Natural killer cell (primary cell): ENCODE data around the gene CHMP4A. TPM values are rescaled to one million over a fixed set of nuclear protein-coding genes. Genes with fewer than 3 reads are reported as not detected.
A peak's percentile ranks its signal among the peaks of the same experiment; 100 is the strongest.

Experiments
- ATAC-seq, 3 donors: fragments of 150-1000 bp in 2 of 3; fragments of 200-7000 bp in 1 of 3; cut with Tn5 transposase; 1 replicate in 1 of 3; 2 replicates in 2 of 3; pipeline ENCODE4 v1.10.0; 2021; ENCODE audit warnings: mild to moderate bottlenecking in 2 of 3, moderate library complexity in 2 of 3
- DNase-seq, 2 donors: peaks; one replicate each; pipeline versions ENCODE4 v3.0.0 to v3.0.0-alpha.2; 2013 to 2021; ENCODE audit warnings: mixed read lengths in 1 of 2
- H3K27ac ChIP-seq: one replicate; pipeline ENCODE4 v1.5.1; 2013; ENCODE audit warnings: mild to moderate bottlenecking, low read length
- H3K27me3 ChIP-seq: one replicate; pipeline ENCODE4 v1.6.1; 2013; ENCODE audit warnings: low read length; ENCODE audit not compliant: control insufficient read depth, insufficient read depth
- H3K36me3 ChIP-seq: one replicate; pipeline ENCODE4 v1.6.1; 2013; ENCODE audit warnings: low read length; ENCODE audit not compliant: control insufficient read depth, insufficient read depth
- H3K4me1 ChIP-seq: one replicate; pipeline ENCODE4 v1.6.1; 2013; ENCODE audit warnings: low read length; ENCODE audit not compliant: control insufficient read depth, insufficient read depth
- H3K4me3 ChIP-seq: one replicate; pipeline ENCODE4 v1.5.1; 2013; ENCODE audit warnings: low read length
- H3K9me3 ChIP-seq: one replicate; pipeline ENCODE4 v1.6.1; 2013; ENCODE audit warnings: low read length; ENCODE audit not compliant: control insufficient read depth, insufficient read depth
- H3K27ac Mint-ChIP-seq, 2 donors: one replicate each; pipeline ENCODE4 v1.8.0; 2022; ENCODE audit warnings: mild to moderate bottlenecking in 2 of 2, mixed read lengths in 2 of 2, moderate library complexity in 1 of 2
- H3K27me3 Mint-ChIP-seq, 2 donors: one replicate each; pipeline ENCODE4 v1.8.0; 2022; ENCODE audit warnings: low read depth in 2 of 2, mixed read lengths in 2 of 2
- H3K36me3 Mint-ChIP-seq: one replicate; pipeline ENCODE4 v1.8.0; 2022; ENCODE audit warnings: mixed read lengths
- H3K4me1 Mint-ChIP-seq, 2 donors: one replicate each; pipeline ENCODE4 v1.8.0; 2022; ENCODE audit warnings: mixed read lengths in 2 of 2
- H3K4me3 Mint-ChIP-seq: one replicate; pipeline ENCODE4 v1.8.0; 2022; ENCODE audit warnings: mild to moderate bottlenecking, moderate library complexity, mixed read lengths
- H3K9me3 Mint-ChIP-seq, 2 donors: one replicate each; pipeline ENCODE4 v1.8.0; 2022; ENCODE audit warnings: mixed read lengths in 2 of 2
- CTCF ChIP-seq: fragments of 200-600 bp; IDR thresholded peaks from one replicate; pipeline ENCODE4 v1.8.0; 2022; ENCODE audit warnings: antibody characterized with exemption
- WGBS: methylation state at CpG from one replicate; pipeline ENCODE4 v1.1.7; 2013; ENCODE audit warnings: missing lambda C conversion rate; ENCODE audit not compliant: insufficient coverage; 5-methylcytosine and 5-hydroxymethylcytosine counted together
- intact Hi-C: fragments of 100-400 bp; cut with micrococcal nuclease; formaldehyde crosslinking; loops from one replicate; pipeline ENCODE4 v1.14.2; 2022
- total RNA-seq, 4 donors: library from RNA; stranded (reverse); fragments of 120-200 nt in 1 of 4; gene quantifications; one replicate each; pipeline versions ENCODE4 v1.2.3 to v1.2.4, GENCODE V29; 2013 to 2022

The CHMP4A gene
- total RNA-seq, 3 donors from 2014 or later (not counting 1 experiment from before 2014, with no cell fraction given), result 105 to 118 (median 115) TPM

- DNase-seq (peak; percentile 68 to 87), ATAC-seq (peak; percentile 87 to 93 (median 91))
- Mint-ChIP-seq H3K4me1 (peaks cover 5 to 32% of the 10 kb centered on the region in 2 donors), H3K27me3 (no peaks in the 10 kb centered on the region), H3K36me3 (no peaks in the 10 kb centered on the region), H3K4me3 (peak within 1 kb of the TSS; percentile 92), H3K27ac (peak within 1 kb of the TSS; percentile 77 to 89), H3K9me3 (no peaks in the 10 kb centered on the region)
- peak within 1 kb of the TSS; percentile 34 for H3K4me3 ChIP-seq
- no peaks in the 10 kb centered on the region for H3K9me3 ChIP-seq
- 8% methylated on average over 63 of the region's 63 CpGs for WGBS
- peaks cover 23% of the 10 kb centered on the region for H3K36me3 ChIP-seq
- TF ChIP-seq CTCF, result no peak
- H3K27ac ChIP-seq, result peak within 1 kb of the TSS; percentile 22
- H3K27me3 ChIP-seq, result no peaks in the 10 kb centered on the region
- intact Hi-C loops, result no loop called here
- H3K4me1 ChIP-seq, result peaks cover 26% of the 10 kb centered on the region
Observed at GRCh38 chr14:24171422-24172260, 41.6 kb downstream of the CHMP4A start, which contains the start of gene REC8. TSS of gene REC8 (plus strand) at chr14:24172080. CDS start at chr14:24172553, 473 bp downstream.

- no peaks in the 10 kb centered on the region for H3K9me3 ChIP-seq
- ATAC-seq (no peak), DNase-seq (no peak)
- H3K4me1 ChIP-seq, result peaks cover 38% of the 10 kb centered on the region
- no peak for TF ChIP-seq CTCF
- no peaks in the 10 kb centered on the region for H3K36me3 Mint-ChIP-seq
- H3K4me3 ChIP-seq, result no peak overlapping the region
- H3K4me1 Mint-ChIP-seq, result peaks cover 30 to 53% of the 10 kb centered on the region in 2 donors
- H3K27ac ChIP-seq, result no peak overlapping the region
- no peaks in the 10 kb centered on the region for H3K27me3 Mint-ChIP-seq
- H3K27ac Mint-ChIP-seq, result peak overlapping the region; percentile 61 to 71
- H3K4me3 Mint-ChIP-seq, result no peak overlapping the region
- intact Hi-C loops, result no loop called here
- WGBS, result 90% methylated on average over 3 of the region's 3 CpGs
- H3K27me3 ChIP-seq, result no peaks in the 10 kb centered on the region
- H3K36me3 ChIP-seq, result peaks cover 61% of the 10 kb centered on the region
- no peaks in the 10 kb centered on the region for H3K9me3 Mint-ChIP-seq
Observed at GRCh38 chr14:24167469-24168114, 45.7 kb downstream of the CHMP4A start.

GRCh38 chr14:24165785-24166184, 47.5 kb downstream of the CHMP4A start:
- peaks cover 43 to 59% of the 10 kb centered on the region in 2 donors for H3K4me1 Mint-ChIP-seq
- intact Hi-C loops, result no loop called here
- H3K4me3 Mint-ChIP-seq, result no peak overlapping the region
- ATAC-seq (no peak), DNase-seq (no peak)
- no peak overlapping the region for H3K4me3 ChIP-seq
- TF ChIP-seq CTCF, result no peak
- no peaks in the 10 kb centered on the region for H3K9me3 ChIP-seq
- H3K36me3 ChIP-seq, result peaks cover 64% of the 10 kb centered on the region
- no peaks in the 10 kb centered on the region for H3K27me3 ChIP-seq
- no peaks in the 10 kb centered on the region for H3K36me3 Mint-ChIP-seq
- peak overlapping the region; percentile 71 to 73 for H3K27ac Mint-ChIP-seq
- WGBS, result 96% methylated on average over 5 of the region's 5 CpGs
- no peaks in the 10 kb centered on the region for H3K27me3 Mint-ChIP-seq
- no peak overlapping the region for H3K27ac ChIP-seq
- peaks cover 30% of the 10 kb centered on the region for H3K4me1 ChIP-seq
- no peaks in the 10 kb centered on the region for H3K9me3 Mint-ChIP-seq
